HG03103 (cell line): Measurements from ENCODE around the gene KLB.

Experiments
- ATAC-seq: cut with Tn5 transposase; IDR thresholded peaks from one replicate; pipeline ENCODE4 v1.9.1; 2021; ENCODE audit warnings: low read depth; ENCODE audit not compliant: unreplicated experiment

Gene KLB

DNA sequence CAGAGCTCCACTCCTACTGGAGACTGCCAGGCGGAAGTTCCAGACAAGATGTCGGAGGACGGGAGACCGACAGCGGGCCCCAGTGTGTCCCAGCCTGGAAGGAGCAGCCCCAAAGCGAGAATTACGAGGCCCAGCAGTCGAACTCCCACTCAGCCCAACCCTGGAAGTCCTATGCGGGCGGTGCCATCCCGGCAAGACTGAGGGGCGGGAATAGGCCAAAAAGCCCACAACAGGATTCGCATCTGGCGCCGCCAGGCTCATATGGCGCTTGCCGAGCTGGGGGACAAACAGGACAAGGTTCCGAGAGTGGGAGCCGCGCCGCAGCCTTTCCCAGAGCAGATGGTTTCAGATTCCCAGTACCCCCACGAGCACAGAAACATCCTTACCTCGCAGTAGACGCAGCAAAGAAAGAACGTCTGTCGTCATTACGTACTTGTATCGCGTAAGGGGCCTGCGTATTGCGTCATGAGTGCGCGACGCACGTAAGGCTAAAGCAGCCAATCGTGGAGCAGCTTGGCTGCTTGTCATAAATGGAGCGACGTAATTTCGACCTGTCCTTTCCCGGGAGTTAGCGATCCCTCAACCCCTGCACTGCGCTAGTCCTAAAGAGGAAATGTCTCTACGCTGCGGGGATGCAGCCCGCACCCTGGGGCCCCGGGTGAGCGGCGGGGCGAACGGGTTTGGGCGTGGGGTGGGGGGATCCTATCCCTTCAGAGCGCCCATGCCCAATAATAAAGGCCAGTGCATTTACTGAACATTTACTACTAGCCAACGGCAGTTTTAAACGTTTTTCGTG is 52.0 kb downstream of the KLB start, which contains the start of the genes LIAS and RPL9:
Gene LIAS (plus strand): TSS at position 552 of the 796 bp plus-strand sequence. CDS start 62 bp downstream, at position 614.
Gene RPL9 (minus strand): TSS at position 418 of the 796 bp plus-strand sequence. CDS start 483 bp downstream, outside the sequence.
- ATAC-seq, result peak; percentile 73

DNA sequence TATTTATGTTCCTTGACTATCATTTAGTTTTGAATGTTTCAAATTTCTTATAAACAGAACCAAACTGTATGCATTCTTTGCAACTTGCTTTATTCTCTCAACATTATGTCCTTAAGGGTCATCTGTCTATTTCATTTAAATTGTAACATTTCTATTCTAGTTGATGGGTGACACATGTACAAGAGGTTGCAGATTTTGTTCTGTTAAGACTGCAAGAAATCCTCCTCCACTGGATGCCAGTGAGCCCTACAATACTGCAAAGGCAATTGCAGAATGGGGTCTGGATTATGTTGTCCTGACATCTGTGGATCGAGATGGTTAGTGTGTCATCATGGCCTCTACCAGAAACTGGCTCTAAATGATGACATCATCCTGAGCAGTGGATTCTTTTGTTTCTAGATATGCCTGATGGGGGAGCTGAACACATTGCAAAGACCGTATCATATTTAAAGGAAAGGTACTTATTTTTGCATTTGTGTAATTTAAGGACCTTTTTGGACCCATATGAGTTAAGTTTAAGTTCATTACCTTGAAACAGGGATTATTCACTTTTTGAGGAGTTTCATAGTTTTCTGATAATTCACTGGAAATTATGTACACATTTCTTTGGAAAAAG is 58.3 kb downstream of the KLB start:
- no peak for ATAC-seq

DNA sequence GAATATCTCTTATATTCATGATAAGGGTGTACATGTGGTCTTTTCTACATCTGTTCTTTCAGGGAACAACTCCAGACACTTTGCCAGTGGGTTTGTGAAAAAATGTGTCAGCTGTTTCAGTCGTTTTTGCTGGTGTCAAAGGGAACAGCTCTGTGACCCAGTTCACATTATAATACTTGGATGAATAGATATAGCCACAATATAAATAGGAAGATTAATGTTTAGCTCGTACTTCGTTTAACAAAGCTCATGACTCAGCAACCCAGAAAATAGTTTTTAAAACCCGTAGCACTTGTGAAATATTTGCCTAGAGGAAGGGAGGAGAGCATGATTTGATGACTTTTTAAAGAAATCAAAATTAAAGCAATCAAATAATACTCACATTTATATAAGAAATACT is 60.0 kb downstream of the KLB start:
- no peak for ATAC-seq

DNA sequence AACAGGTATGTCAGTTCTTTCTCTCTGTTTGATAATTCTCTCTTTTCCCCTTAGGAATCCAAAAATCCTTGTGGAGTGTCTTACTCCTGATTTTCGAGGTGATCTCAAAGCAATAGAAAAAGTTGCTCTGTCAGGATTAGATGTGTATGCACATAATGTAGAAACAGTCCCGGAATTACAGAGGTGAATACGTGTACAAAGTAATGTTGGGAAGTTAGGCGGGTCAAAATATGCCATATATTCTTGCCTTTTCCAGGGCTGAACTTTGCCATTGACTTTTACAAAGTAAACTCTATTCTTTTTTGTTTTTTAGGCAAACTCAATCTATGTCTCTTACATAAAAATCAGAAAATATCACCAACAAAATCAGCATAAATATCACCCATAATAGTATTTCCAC is 60.7 kb downstream of the KLB start:
- ATAC-seq, result no peak

DNA sequence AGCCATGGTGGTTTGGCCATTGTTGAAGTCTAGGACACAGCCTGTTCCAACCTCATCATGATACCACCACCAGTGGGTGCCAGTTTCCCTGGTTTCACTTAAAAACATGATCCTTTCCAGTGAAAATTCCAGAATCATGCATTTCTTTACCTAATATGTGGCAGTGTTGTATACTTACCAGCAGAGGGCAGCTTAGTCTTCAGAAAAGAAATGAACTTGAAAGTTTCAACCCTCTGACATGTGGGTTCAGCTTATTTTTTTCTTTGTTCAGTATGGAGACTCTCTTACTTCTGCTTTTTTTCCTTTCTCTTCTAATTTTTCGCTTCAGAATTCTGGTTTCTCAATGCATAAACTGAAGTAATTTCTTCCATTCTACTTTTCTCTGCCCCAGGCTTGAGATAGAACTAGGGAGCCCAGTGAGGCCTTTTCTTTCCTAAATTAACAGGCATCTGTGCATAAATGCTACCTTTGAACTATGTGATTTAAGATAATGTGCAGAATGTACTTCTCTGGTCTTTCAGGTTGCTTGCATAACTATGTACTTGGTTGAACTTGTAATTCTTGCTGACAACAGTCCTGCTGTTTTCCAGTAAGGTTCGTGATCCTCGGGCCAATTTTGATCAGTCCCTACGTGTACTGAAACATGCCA is 62.8 kb downstream of the KLB start:
- peak; percentile 63 for ATAC-seq

DNA sequence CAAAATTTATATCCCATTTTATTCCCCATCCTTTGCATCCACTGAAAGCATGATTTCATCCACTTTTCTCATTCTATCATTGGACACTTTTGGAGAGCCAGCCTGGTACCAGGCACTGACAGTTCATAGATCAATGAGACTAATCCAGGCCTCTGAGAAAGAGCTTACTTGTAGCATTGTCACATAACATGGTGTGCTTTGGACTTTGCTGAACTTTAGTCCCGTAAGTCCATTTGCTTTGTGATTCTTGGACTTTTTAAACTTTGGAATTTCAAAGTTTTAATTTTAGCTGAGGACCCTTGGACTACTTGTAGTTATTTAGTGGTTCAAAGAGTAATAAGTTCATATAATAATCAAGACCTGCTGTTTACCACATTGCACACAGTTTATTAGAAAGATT is 63.7 kb downstream of the KLB start:
- ATAC-seq, result no peak

DNA sequence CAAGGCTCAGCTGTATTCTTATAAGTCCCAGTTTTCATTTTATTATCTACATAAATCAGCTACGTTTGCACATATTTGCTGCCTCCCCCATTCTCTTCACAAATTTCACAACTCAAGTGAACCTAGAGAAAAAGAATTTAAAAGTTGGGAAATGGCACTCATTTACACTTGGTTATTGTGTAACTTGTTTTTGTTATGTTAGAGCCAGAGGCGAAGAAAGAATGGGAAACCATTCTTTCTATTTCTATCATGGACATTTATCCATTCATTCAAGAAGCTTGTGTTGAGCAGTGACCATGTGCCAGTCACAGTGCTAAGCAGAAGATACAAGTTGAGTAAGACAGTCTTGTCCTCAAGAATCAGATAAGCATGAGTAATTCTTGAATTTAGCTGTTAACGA is 65.7 kb downstream of the KLB start:
- no peak for ATAC-seq

DNA sequence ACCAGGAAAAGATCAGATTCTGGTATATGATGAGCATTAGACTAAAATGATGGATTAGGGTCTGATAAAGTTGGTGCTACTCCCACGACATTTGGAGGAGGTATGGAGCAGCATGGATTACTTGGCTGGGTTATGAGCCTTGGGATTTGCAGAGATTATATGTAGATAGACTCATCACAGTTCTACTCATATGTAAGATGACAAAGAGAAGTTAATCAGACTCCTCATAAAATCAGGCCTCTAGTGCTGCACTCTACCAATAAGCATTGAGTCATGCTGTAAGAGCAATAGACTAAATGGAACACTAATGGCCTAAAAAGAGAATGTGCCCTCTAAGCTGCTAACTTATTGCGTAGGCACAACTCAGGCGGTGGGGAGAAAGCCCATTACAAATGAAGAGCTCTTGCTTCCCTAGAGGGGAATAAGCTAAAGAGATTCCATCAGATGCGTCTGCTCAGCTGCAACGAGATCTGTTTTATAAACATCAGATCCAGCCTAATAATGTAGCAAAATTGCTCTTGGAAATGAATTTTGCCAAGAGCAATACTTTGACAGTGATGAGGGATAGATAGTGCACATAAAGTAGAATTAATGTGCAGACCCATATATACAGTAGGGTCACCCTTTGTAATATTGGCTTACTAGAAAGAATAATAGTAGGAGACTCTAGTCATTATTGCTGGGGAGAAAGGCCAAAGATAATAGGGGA is 69.6 kb downstream of the KLB start:
- no peak for ATAC-seq

DNA sequence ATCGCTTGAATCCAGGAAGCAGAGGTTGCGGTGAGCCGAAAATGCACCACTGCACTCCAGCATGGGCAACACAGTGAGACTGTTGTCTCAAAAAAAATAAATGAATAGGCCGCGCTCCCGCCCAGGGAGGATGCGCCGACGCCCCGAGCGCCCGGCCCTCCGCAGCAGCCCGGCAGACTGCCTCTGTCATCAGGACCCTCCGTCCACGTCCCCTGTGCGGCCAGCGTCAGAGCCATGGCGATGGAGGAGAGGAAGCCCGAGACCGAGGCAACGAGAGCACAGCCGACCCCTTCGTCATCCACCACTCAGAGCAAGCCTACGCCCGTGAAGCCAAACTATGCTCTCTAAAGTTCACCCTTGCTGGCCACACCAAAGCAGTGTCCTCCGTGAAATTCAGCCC is 73.5 kb downstream of the KLB start:
- ATAC-seq, result no peak

DNA sequence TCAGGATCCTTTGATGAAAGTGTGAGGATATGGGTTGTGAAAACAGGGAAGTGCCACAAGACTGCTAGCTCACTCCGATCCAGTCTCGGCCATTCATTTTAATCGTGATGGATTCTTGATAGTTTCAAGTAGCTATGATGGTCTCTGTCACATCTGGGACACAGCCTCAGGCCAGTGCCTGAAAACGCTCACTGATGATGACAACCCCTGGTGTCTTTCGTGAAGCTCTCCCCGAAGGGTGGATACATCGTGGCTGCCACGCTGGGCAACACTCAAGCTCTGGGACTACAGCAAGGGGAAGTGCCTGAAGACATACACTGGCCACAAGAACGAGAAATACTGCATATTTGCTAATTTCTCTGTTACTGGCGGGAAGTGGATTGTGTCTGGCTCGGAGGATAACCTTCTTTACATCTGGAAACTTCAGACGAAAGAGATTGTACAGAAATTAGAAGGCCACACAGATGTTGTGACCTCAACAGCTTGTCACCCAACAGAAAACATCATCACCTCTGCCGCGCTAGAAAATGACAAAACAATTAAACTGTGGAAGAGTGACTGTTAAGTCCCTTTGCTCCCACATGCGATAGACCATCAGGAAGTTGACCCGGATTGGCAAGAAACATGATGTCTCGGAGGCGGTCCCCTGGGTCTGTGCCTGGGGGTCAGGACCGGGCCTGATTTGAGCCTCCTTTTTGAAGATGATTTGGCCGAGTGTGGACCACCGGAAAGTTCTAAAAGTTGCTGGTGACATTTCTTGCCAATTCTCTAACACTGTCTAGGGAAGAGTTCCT is 74.4 kb downstream of the KLB start:
- no peak for ATAC-seq

DNA sequence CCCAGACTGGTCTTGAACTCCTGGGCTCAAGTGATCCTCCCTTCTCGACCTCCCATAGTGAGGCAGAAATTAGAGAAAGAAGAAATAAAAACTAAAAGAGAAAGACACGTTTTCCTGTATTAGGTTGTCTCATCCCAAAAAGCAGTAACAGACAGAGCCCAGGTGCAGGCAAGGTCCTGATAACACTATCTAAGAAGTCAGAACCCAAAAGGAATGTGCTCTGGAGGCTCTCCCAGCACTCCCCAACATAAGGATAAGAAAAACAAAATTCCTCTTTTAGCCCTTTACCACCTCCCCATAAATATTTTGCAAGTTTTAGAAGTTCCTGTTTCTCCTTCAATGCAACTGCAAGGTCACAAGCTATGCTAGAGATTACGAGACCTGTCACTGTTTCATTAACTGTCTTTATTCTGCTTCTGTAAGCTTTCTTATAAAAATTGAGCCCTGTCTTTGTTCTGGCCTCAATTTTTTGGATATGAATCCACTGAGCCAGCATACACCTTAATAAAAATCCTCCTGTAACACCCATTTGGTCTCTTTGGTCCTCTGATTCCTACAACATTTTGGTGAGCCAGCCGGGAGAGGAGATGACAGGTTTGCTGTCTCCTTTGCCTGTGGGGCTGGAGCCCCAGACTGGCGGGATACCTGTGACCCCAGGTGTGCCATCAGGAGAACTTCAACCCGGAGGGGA is 78.0 kb downstream of the KLB start:
- no peak for ATAC-seq

DNA sequence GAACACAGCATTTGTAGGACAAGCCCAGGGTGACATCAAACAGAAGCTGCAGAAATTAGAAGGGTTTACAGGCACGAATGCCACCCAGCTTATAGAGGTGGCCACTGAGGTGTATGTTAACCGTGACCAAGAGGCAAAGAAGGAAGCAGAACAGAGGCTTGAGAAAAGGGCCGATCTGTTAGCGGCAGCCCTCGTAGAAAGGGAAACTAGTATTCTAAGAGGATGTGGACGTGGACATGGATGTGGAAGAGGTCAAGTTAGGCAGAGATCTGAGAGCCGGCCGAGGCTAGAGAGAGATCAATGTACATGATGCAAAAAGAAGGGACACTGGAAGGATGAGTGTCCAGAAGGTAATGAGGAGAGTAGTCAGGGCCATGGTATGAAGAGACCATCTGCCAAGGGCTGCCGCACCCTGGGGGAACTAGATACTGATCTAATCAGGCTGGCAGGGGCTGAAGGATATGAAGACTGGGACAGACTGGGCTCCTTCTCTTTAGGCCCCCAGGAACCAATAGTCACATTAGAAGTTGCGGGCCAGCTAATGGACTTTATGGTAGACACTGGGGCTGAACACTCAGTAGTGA is 79.6 kb downstream of the KLB start:
- ATAC-seq, result no peak

DNA sequence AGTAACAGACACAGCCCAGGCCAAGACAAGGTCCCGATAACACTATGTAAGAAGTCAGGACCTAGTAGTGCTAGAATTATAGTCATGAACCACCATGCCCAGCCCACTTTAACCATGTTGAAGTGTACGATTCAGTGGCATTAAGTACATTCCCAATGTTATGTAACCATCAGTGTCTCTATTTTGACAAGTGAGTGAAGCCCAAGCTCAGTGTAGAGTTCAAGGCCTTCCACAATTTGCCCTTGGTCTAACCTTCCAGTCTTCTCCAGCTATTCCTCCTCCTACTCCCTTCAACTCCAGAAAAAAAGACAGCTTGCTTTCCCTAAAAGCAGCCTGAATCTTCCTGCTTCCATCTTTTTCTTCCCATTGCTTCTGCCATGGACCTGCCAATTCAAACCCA is 83.6 kb downstream of the KLB start:
- ATAC-seq, result no peak

DNA sequence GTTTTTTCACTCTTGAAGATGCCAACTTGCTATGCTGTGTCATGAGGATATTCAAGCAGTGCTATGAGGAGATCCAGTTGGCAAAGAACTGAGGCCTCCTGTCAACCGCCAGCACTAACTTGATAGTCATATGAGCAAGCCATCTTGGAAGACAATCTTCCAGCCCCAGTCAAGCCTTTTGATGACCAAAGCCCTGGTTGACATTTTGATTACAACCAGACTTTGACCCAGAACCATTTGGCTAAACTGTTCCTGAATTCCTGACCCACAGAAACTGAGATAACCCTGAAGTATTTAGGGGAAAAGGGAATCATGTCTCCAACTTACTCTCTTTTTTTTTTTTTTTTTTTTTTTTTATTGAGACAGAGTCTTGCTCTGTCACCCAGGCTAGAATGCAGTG is 87.6 kb downstream of the KLB start:
- no peak for ATAC-seq

DNA sequence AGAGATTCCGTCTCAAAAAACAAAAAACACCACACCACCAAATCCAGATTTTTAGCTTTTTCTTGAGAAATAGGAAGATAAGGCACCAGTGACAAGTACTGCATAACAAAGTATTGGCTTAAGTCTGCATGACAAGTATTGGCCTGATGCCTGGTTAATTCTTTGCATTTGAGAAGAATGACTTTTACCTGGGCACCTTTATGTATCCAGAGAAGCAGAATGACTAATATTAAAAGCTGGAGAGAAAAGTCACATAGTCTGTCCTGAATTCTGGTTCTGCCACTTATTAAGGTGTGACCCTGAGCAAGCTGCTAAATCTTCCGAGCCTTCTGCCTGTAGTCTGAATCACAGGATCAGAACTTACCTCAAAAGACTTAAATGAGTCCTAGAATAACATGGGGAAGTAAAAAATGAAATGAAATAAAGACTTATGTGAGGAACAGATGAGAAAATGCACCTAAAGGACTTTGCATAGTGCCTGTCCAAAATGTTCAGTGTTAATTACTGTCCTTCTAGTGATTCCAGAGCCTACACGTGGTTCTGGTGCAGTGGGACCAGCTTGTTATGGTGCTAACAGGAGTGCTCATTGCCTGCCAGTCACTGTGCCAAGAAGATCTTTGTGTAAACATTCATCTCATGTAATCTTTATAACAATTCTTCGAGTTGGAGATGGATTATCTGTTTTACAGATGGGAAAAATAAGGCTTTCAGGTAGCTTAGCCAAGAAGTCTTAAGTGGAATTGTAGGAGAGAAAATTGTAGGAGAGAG is 88.9 kb downstream of the KLB start:
- no peak for ATAC-seq

DNA sequence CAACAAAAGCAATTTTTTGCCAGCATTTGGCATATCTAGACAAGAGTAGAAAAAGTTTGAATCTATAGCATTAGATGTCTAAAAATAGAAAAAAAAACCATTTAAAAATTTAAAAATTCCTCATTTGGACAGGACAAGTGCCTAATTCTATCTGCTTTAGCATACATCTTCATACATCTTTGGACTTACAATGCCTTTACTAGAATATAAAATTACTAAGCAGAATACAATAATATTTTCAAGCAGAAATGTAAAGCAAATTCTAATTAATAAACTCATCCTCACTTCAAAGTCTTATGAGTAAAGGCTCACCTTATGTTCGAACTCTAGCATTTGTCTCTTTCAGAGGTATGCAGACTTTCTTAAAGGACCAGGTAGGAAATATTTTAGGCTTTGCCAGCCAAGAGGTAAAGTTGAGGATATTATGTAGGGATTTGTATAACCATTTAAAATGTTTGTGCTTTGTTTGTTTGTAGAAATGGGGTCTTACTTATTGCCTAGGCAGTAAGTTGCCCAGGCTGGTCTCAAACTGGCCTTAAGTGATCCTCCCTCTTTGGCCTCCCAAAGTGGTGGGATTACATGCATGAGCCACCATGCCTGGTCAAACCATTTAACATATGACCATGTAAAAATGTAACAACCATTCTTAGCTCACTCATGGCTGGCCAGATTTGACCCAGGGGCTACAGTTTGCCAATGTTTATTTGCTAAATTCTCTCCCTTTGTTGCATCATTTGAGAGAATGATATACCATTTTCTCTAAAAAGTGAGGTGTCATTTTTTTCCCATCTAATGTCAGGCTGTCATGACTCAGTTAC is 91.4 kb downstream of the KLB start:
- ATAC-seq, result no peak

DNA sequence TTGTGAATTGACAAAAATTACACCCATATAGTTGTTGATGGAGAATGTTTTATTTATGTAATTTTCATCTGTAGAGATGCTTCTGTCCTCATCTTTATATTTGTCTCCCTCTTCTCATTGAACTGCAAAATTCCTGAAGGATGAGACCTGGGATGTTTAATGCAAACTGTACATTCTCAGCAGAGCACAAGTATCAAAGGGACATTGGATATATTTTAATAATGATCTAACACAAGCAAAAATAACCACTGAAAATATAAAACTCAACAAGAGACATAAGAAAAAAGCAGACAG is 91.9 kb downstream of the KLB start:
- no peak for ATAC-seq
